Umbilical cord (tissue), 1 donor: ENCODE measurements around the gene BTN1A1. TPM values are rescaled to one million over a fixed set of nuclear protein-coding genes. Genes with fewer than 3 reads are reported as not detected.

Experiments used
- total RNA-seq: library from RNA; depleted of rRNA; stranded (reverse); fragments of >200 nt; gene quantifications from one replicate; pipeline ENCODE4 v1.2.3, GENCODE V29; 2014; ENCODE audit warnings: low replicate concordance; ENCODE audit not compliant: insufficient read depth

The BTN1A1 gene
- total RNA-seq, 1 donor from 2014 or later: 0.72 TPM

Other genes with a start within 250 kb of the BTN1A1 start
- gene BTN3A2, start 135.1 kb upstream of the BTN1A1 start, total RNA-seq: 14.7 TPM
- 11.3 TPM for gene BTN2A2, start 117.2 kb upstream of the BTN1A1 start, total RNA-seq
- 35.6 TPM for gene BTN3A1, start 98.0 kb upstream of the BTN1A1 start, total RNA-seq
- 7.2 TPM for gene BTN3A3, start 59.8 kb upstream of the BTN1A1 start, total RNA-seq
- 14.7 TPM for gene BTN2A1, start 42.3 kb upstream of the BTN1A1 start, total RNA-seq
- gene HMGN4, start 38.1 kb downstream of the BTN1A1 start, total RNA-seq: 48.4 TPM
- gene ABT1, start 96.7 kb downstream of the BTN1A1 start, total RNA-seq: 5.1 TPM
- gene ZNF322, start 159.4 kb downstream of the BTN1A1 start, total RNA-seq: 22.9 TPM